Neural cell (in vitro differentiated cells): ENCODE results near the gene FFAR2. TPM values are rescaled to one million over a fixed set of nuclear protein-coding genes. Genes with fewer than 3 reads are reported as not detected.
"Not testable (repeated sequence)": the region's sequence is repeated elsewhere in the genome, so short reads cannot be mapped to it uniquely, and the experiment has no call there.

Experiments
- H2AFZ ChIP-seq: fragments of 200-600, 300-800 bp; sonication (generic), shearing (Covaris generic); 2 replicates; pipeline ENCODE4 v1.6.0; 2014; ENCODE audit warnings: low read depth, mild to moderate bottlenecking, antibody characterized with exemption, low read length, moderate library complexity
- H3F3A ChIP-seq: fragments of 200-600 bp; shearing (Covaris generic); 2 replicates; pipeline ENCODE4 v1.6.1; 2016; ENCODE audit warnings: mild to moderate bottlenecking, moderate library complexity, mixed read lengths, antibody characterized with exemption, low read length; ENCODE audit not compliant: insufficient read depth, poor library complexity, severe bottlenecking
- H3K27ac ChIP-seq: fragments of 200-600, 300-800 bp; sonication (generic), shearing (Covaris generic); 2 replicates; pipeline ENCODE4 v1.5.1; 2014; ENCODE audit warnings: mild to moderate bottlenecking, low read length, moderate library complexity
- H3K27me3 ChIP-seq: fragments of 300-800, 200-600 bp; sonication (generic), shearing (Covaris generic); 2 replicates; pipeline ENCODE4 v1.6.0; 2014; ENCODE audit warnings: mild to moderate bottlenecking, low read depth, low read length, moderate library complexity; ENCODE audit not compliant: insufficient read depth
- H3K36me3 ChIP-seq: fragments of 300-800, 200-600 bp; sonication (generic), shearing (Covaris generic); 2 replicates; pipeline ENCODE4 v1.5.1; 2014; ENCODE audit warnings: mild to moderate bottlenecking, antibody characterized with exemption, low read length, moderate library complexity; ENCODE audit not compliant: insufficient read depth
- H3K4me2 ChIP-seq: fragments of 300-800, 200-600 bp; sonication (generic), shearing (Covaris generic); 2 replicates; pipeline ENCODE4 v1.6.0; 2014; ENCODE audit warnings: mild to moderate bottlenecking, low read length
- H3K4me3 ChIP-seq: fragments of 300-800, 200-600 bp; sonication (generic), shearing (Covaris generic); 2 replicates; pipeline ENCODE4 v1.5.1; 2014; ENCODE audit warnings: mild to moderate bottlenecking, low read length, moderate library complexity
- H3K79me2 ChIP-seq: fragments of 200-600 bp; shearing (Covaris generic); replicated peaks from 2 replicates; pipeline ENCODE4 v1.6.0; 2014; ENCODE audit warnings: mild to moderate bottlenecking, low read length, moderate library complexity; ENCODE audit not compliant: insufficient read depth
- H3K9ac ChIP-seq: fragments of 300-800, 200-600 bp; sonication (generic), shearing (Covaris generic); 2 replicates; pipeline ENCODE4 v1.6.1; 2016; ENCODE audit warnings: mild to moderate bottlenecking, low read length, mixed read lengths
- H3K9me2 ChIP-seq: fragments of 200-600 bp; shearing (Covaris generic); 2 replicates; pipeline ENCODE4 v1.6.1; 2016; ENCODE audit warnings: mild to moderate bottlenecking, low read length, mixed read lengths; ENCODE audit not compliant: insufficient read depth
- H3K9me3 ChIP-seq: fragments of 200-600, 300-800 bp; sonication (generic), shearing (Covaris generic); 2 replicates; pipeline ENCODE4 v1.6.1; 2016; ENCODE audit warnings: mild to moderate bottlenecking, mixed run types, low read length, moderate library complexity, mixed read lengths
- H4K20me1 ChIP-seq: fragments of 200-600 bp; shearing (Covaris generic); 2 replicates; pipeline ENCODE4 v1.6.1; 2016; ENCODE audit warnings: mild to moderate bottlenecking, mixed run types; ENCODE audit not compliant: insufficient read depth
- CTCF ChIP-seq: fragments of 450-650 bp; IDR thresholded peaks from 2 replicates; pipeline ENCODE4 v1.5.1; 2014; ENCODE audit warnings: antibody characterized with exemption, mild to moderate bottlenecking, moderate library complexity; ENCODE audit not compliant: poor library complexity, severe bottlenecking
- EP300 ChIP-seq: fragments of 450-650 bp; conservative IDR thresholded peaks from 2 replicates; pipeline ENCODE4 v1.6.1; 2014; ENCODE audit warnings: antibody characterized with exemption, mild to moderate bottlenecking, moderate library complexity; ENCODE audit not compliant: poor library complexity, severe bottlenecking
- EZH2 ChIP-seq: fragments of 200-600, 300-800 bp; shearing (Covaris generic), sonication (generic); IDR thresholded peaks from 2 replicates; pipeline ENCODE4 v1.6.1; 2014; ENCODE audit warnings: antibody characterized with exemption, low read length, borderline replicate concordance, mild to moderate bottlenecking; ENCODE audit not compliant: insufficient read depth, poor library complexity, severe bottlenecking
- MXI1 ChIP-seq: fragments of 450-650 bp; conservative IDR thresholded peaks from 2 replicates; pipeline ENCODE4 v1.6.1; 2014; ENCODE audit warnings: antibody characterized with exemption, mild to moderate bottlenecking; ENCODE audit not compliant: poor library complexity, severe bottlenecking
- REST ChIP-seq: IDR thresholded peaks from 2 replicates; pipeline ENCODE4 v1.6.1; 2012; ENCODE audit warnings: borderline replicate concordance
- TAF1 ChIP-seq: IDR thresholded peaks from 2 replicates; pipeline ENCODE4 v1.6.1; 2012; ENCODE audit warnings: low read depth
- polyA plus RNA-seq: library from polyadenylated mRNA; depleted of rRNA; stranded (reverse); fragments of >200 nt; gene quantifications from 2 replicates; pipeline ENCODE4 v1.2.3, GENCODE V29; 2014

Gene FFAR2
- polyA plus RNA-seq, 1 donor from 2014 or later: not detected

GRCh38 chr19:35470128-35470527, 22.1 kb downstream of the FFAR2 start:
- H3K36me3 ChIP-seq: no peaks in the 10 kb centered on the region
- H3F3A ChIP-seq: no peaks in the 10 kb centered on the region
- no peak overlapping the region for H3K27ac ChIP-seq
- no peaks in the 10 kb centered on the region for H3K79me2 ChIP-seq
- H3K4me2 ChIP-seq: no peak overlapping the region
- H4K20me1 ChIP-seq: no peaks in the 10 kb centered on the region
- TF ChIP-seq REST (no peak), EP300 (no peak), CTCF (no peak), MXI1 (no peak), EZH2 (no peak), TAF1 (no peak)
- H3K9me2 ChIP-seq: no peaks in the 10 kb centered on the region
- H3K9ac ChIP-seq: no peak overlapping the region
- no peak overlapping the region for H2AFZ ChIP-seq
- H3K27me3 ChIP-seq: no peaks in the 10 kb centered on the region
- no peaks in the 10 kb centered on the region for H3K9me3 ChIP-seq
- H3K4me3 ChIP-seq: no peak overlapping the region

GRCh38 chr19:35471075-35471474, 23.0 kb downstream of the FFAR2 start:
- not testable (repeated sequence) for H3K36me3 ChIP-seq, H3K79me2 ChIP-seq, H3K27me3 ChIP-seq

GRCh38 chr19:35471946-35472345, 23.9 kb downstream of the FFAR2 start:
- no peak overlapping the region for H3K4me3 ChIP-seq
- no peak overlapping the region for H2AFZ ChIP-seq
- H3K79me2 ChIP-seq: no peaks in the 10 kb centered on the region
- no peaks in the 10 kb centered on the region for H3K9me2 ChIP-seq
- no peaks in the 10 kb centered on the region for H4K20me1 ChIP-seq
- H3F3A ChIP-seq: no peaks in the 10 kb centered on the region
- no peaks in the 10 kb centered on the region for H3K36me3 ChIP-seq
- H3K9me3 ChIP-seq: no peaks in the 10 kb centered on the region
- TF ChIP-seq CTCF (no peak), EP300 (no peak), REST (no peak)
- H3K9ac ChIP-seq: no peak overlapping the region
- H3K4me2 ChIP-seq: no peak overlapping the region
- no peaks in the 10 kb centered on the region for H3K27me3 ChIP-seq
- no peak overlapping the region for H3K27ac ChIP-seq

More at GRCh38 chr19:35471075-35471474, 23.0 kb downstream of the FFAR2 start:
- not testable (repeated sequence) for H3K9ac ChIP-seq, H3K4me3 ChIP-seq, H3K9me3 ChIP-seq, H3F3A ChIP-seq, H3K27ac ChIP-seq, H3K4me2 ChIP-seq, H3K9me2 ChIP-seq, H2AFZ ChIP-seq, H4K20me1 ChIP-seq
